Fibroblast of the aortic adventitia (primary cell): ENCODE results near the gene APOL5. TPM values are rescaled to one million over a fixed set of nuclear protein-coding genes. Genes with fewer than 3 reads are reported as not detected.
A peak's percentile ranks its signal among the peaks of the same experiment; 100 is the strongest.
"Not testable (repeated sequence)": the region's sequence is repeated elsewhere in the genome, so short reads cannot be mapped to it uniquely, and the experiment has no call there.

Source experiments
- DNase-seq: peaks from one replicate; pipeline ENCODE4 v3.0.0-alpha.2; 2010; ENCODE audit warnings: low read depth
- H3K4me3 ChIP-seq: 2 replicates; pipeline ENCODE4 v1.5.1; 2011; ENCODE audit warnings: low read depth, mild to moderate bottlenecking, control low read depth, low read length, moderate library complexity
- CTCF ChIP-seq: IDR thresholded peaks from 2 replicates; pipeline ENCODE4 v1.5.1; 2011; ENCODE audit warnings: mild to moderate bottlenecking, low read length, control low read depth, inconsistent platforms; ENCODE audit not compliant: insufficient read depth
- total RNA-seq: library from RNA; depleted of rRNA; stranded (reverse); fragments of >200 nt; gene quantifications from 2 replicates; pipeline ENCODE4 v1.2.3, GENCODE V29; 2012; ENCODE audit warnings: low replicate concordance

APOL5 gene
- total RNA-seq, 1 donor: not detected

GRCh38 chr22:35695202-35695601 is 22.5 kb upstream of the APOL5 start:
- H3K4me3 ChIP-seq: no peak overlapping the region
- no peak for TF ChIP-seq CTCF
- no peak for DNase-seq

GRCh38 chr22:35697142-35697541 is 20.5 kb upstream of the APOL5 start:
- no peak overlapping the region for H3K4me3 ChIP-seq
- no peak for TF ChIP-seq CTCF
- DNase-seq: no peak

GRCh38 chr22:35699852-35700251 is 17.8 kb upstream of the APOL5 start:
- DNase-seq, H3K4me3 ChIP-seq: not testable (repeated sequence)

- DNase-seq: no peak
- TF ChIP-seq CTCF: no peak
- H3K4me3 ChIP-seq: no peak overlapping the region
These were observed 13.6 kb upstream of the APOL5 start for GRCh38 chr22:35703861-35704584.

GRCh38 chr22:35705141-35705540 is 12.5 kb upstream of the APOL5 start:
- no peak for TF ChIP-seq CTCF
- DNase-seq: peak; percentile 75
- H3K4me3 ChIP-seq: no peak overlapping the region

GRCh38 chr22:35708453-35708852 is 9.2 kb upstream of the APOL5 start:
- TF ChIP-seq CTCF: no peak
- no peak for DNase-seq
- H3K4me3 ChIP-seq: no peak overlapping the region

GRCh38 chr22:35708917-35709316 is 8.8 kb upstream of the APOL5 start:
- H3K4me3 ChIP-seq: no peak overlapping the region
- no peak for TF ChIP-seq CTCF
- DNase-seq: no peak
